K562 (cell line): Measurements from ENCODE around the gene MYBL2. TPM values are rescaled to one million over a fixed set of nuclear protein-coding genes. Genes with fewer than 3 reads are reported as not detected.
A peak's percentile ranks its signal among the peaks of the same experiment; 100 is the strongest.

Experiments used
- CBX8 ChIP-seq: fragments of 200-600 bp; sonication (generic); IDR thresholded peaks from 2 replicates; pipeline ENCODE4 v1.6.1; 2012; ENCODE audit warnings: borderline replicate concordance, mixed run types, low read depth, mild to moderate bottlenecking, moderate library complexity, mixed read lengths, low read length, control low read depth, inconsistent platforms; ENCODE audit not compliant: poor library complexity, severe bottlenecking; ENCODE audit errors: extremely low read depth
- CC2D1A ChIP-seq: fragments of 450-650 bp; IDR thresholded peaks from 2 replicates; pipeline ENCODE4 v1.6.1; 2017; ENCODE audit warnings: mild to moderate bottlenecking
- ETV1 ChIP-seq: fragments of 450-650 bp; conservative IDR thresholded peaks from 2 replicates; pipeline ENCODE4 v1.6.1; 2016; ENCODE audit warnings: missing genetic modification characterization, control low read depth, low read depth, missing compliant biosample characterization
- HNRNPLL ChIP-seq: fragments of 200-400 bp; formaldehyde crosslinking; IDR thresholded peaks from 2 replicates; pipeline ENCODE4 v1.6.1; 2017; ENCODE audit warnings: low read length, low read depth, mild to moderate bottlenecking; ENCODE audit not compliant: poor library complexity, severe bottlenecking
- KHSRP ChIP-seq: fragments of 450-650 bp; IDR thresholded peaks from 2 replicates; pipeline ENCODE4 v1.6.1; 2017
- ZBTB7A ChIP-seq: IDR thresholded peaks from 2 replicates; pipeline ENCODE4 v1.6.1; 2011; ENCODE audit warnings: low read depth, mild to moderate bottlenecking, low read length, moderate library complexity, borderline replicate concordance; ENCODE audit not compliant: control insufficient read depth
- ZNF197 ChIP-seq: fragments of 200-800 bp; sonication (Bioruptor generic); IDR thresholded peaks from 2 replicates; pipeline ENCODE4 v1.6.1; 2016; ENCODE audit warnings: low read depth, missing genetic modification characterization, missing compliant biosample characterization
- ZNF408 ChIP-seq: fragments of 250-450 bp; sonication (Bioruptor Pico); IDR thresholded peaks from 2 replicates; pipeline ENCODE4 v1.4.0; 2020; ENCODE audit warnings: low read depth, mild to moderate bottlenecking, moderate library complexity
- ZNF431 ChIP-seq: sonication (generic); formaldehyde crosslinking; IDR thresholded peaks from 2 replicates; pipeline ENCODE4 v1.8.0; 2022; ENCODE audit warnings: mild to moderate bottlenecking, missing genetic modification reagents
- ZNF436 ChIP-seq: fragments of 250-450, 450-650 bp; sonication (Bioruptor Pico); formaldehyde crosslinking; IDR thresholded peaks from 2 replicates; pipeline ENCODE4 v1.7.0; 2020; ENCODE audit warnings: mild to moderate bottlenecking
- polyA plus RNA-seq, 8 experiments: library from polyadenylated mRNA; depleted of rRNA in 4 of 8; stranded (reverse) in 5 of 8; unstranded in 3 of 8; fragments of >200 nt; fragmentation: Nextera tagmentation in 2 of 8; fragmentation: Illumina TruSeq in 1 of 8; extraction: Ambion mirVana in 2 of 8; extraction: Trizol in 1 of 8; gene quantifications; 2 replicates each; pipeline versions ENCODE4 v1.2.1 to v1.2.3, GENCODE V29; 2011 to 2014; ENCODE audit warnings: inconsistent platforms in 1 of 8, missing spikeins in 1 of 8
- total RNA-seq, 7 experiments: library from RNA; depleted of rRNA in 6 of 7; stranded (reverse); fragments of >200 nt in 6 of 7; fragmentation: Illumina TruSeq in 2 of 7; extraction: Trizol in 2 of 7; gene quantifications; 2 replicates each; pipeline versions ENCODE4 v1.2.1 to v1.2.3, GENCODE V29; 2011 to 2021; ENCODE audit warnings: low replicate concordance in 1 of 7
- TF ChIP-seq, protein P1 (sequence below): fragments of 200-800 bp; sonication (Bioruptor generic); IDR thresholded peaks from 2 replicates; pipeline ENCODE4 v1.6.1; 2016; ENCODE audit warnings: missing genetic modification characterization, missing compliant biosample characterization
- TF ChIP-seq, protein P2 (sequence below): fragments of 250-450 bp; sonication (Bioruptor Pico); IDR thresholded peaks from 2 replicates; pipeline ENCODE4 v1.4.0; 2020

Gene MYBL2
- total and polyA plus RNA-seq, 9 of the 15 experiments (the other 6 are each of a cell fraction or from before 2014, with no cell fraction given): 4.4 to 169 (median 52.5) TPM

DNA sequence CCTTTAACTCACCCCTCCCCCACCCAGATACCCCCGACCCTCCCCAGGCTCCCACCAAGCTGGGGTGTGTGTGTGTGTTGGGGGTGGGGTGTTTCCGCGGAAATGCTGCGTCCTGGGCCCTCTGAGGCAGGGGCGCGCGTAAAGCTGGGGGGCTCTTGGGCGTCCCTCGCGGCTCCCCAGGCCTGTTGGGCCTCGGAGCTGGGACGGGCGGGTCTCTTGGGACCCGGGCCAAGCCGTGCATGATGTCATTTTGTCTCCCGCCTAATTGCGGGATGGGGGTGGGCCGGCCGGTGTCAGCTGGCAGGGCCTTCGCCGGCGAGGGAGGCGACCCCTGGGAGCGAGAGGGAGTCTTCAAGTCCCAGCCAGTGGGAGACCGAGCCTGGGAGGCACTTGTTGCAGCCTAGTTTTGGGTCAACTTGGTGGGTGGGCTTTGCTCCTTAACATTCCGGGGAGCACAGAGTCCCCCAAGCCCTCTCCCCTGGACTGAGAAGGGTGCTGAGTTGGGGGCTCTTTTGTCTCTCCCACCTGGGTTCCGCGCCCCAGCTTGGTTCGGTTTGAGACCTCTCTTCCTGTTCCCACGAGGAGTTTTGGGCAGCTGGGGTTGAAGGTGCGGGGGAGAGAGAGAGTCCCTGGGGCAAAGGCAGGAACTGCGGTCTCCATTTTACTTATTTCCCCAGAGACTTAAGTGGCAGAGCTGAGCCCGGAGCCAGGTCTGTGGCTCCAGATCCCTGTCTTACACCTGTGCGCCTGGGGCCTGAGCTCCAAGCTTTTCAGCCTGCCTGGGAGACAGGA, 623 bp downstream of the MYBL2 start (continued):
- peak; percentile 85; the same call in 1 of the 2 replicates for TF ChIP-seq ZBTB7A
- no peak for TF ChIP-seq CBX8
- TF ChIP-seq KHSRP: no peak
- TF ChIP-seq ZNF436 (CRISPR knock-in tag): no peak
- TF ChIP-seq ETV1 (tag): no peak
- TF ChIP-seq ZNF197: no peak
- TF ChIP-seq HNRNPLL: no peak
- no peak for TF ChIP-seq CC2D1A
- no peak for TF ChIP-seq ZNF408 (CRISPR knock-in tag)
- TF ChIP-seq, protein P1, sequence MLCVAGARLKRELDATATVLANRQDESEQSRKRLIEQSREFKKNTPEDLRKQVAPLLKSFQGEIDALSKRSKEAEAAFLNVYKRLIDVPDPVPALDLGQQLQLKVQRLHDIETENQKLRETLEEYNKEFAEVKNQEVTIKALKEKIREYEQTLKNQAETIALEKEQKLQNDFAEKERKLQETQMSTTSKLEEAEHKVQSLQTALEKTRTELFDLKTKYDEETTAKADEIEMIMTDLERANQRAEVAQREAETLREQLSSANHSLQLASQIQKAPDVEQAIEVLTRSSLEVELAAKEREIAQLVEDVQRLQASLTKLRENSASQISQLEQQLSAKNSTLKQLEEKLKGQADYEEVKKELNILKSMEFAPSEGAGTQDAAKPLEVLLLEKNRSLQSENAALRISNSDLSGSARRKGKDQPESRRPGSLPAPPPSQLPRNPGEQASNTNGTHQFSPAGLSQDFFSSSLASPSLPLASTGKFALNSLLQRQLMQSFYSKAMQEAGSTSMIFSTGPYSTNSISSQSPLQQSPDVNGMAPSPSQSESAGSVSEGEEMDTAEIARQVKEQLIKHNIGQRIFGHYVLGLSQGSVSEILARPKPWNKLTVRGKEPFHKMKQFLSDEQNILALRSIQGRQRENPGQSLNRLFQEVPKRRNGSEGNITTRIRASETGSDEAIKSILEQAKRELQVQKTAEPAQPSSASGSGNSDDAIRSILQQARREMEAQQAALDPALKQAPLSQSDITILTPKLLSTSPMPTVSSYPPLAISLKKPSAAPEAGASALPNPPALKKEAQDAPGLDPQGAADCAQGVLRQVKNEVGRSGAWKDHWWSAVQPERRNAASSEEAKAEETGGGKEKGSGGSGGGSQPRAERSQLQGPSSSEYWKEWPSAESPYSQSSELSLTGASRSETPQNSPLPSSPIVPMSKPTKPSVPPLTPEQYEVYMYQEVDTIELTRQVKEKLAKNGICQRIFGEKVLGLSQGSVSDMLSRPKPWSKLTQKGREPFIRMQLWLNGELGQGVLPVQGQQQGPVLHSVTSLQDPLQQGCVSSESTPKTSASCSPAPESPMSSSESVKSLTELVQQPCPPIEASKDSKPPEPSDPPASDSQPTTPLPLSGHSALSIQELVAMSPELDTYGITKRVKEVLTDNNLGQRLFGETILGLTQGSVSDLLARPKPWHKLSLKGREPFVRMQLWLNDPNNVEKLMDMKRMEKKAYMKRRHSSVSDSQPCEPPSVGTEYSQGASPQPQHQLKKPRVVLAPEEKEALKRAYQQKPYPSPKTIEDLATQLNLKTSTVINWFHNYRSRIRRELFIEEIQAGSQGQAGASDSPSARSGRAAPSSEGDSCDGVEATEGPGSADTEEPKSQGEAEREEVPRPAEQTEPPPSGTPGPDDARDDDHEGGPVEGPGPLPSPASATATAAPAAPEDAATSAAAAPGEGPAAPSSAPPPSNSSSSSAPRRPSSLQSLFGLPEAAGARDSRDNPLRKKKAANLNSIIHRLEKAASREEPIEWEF: no peak
- TF ChIP-seq, protein P2, sequence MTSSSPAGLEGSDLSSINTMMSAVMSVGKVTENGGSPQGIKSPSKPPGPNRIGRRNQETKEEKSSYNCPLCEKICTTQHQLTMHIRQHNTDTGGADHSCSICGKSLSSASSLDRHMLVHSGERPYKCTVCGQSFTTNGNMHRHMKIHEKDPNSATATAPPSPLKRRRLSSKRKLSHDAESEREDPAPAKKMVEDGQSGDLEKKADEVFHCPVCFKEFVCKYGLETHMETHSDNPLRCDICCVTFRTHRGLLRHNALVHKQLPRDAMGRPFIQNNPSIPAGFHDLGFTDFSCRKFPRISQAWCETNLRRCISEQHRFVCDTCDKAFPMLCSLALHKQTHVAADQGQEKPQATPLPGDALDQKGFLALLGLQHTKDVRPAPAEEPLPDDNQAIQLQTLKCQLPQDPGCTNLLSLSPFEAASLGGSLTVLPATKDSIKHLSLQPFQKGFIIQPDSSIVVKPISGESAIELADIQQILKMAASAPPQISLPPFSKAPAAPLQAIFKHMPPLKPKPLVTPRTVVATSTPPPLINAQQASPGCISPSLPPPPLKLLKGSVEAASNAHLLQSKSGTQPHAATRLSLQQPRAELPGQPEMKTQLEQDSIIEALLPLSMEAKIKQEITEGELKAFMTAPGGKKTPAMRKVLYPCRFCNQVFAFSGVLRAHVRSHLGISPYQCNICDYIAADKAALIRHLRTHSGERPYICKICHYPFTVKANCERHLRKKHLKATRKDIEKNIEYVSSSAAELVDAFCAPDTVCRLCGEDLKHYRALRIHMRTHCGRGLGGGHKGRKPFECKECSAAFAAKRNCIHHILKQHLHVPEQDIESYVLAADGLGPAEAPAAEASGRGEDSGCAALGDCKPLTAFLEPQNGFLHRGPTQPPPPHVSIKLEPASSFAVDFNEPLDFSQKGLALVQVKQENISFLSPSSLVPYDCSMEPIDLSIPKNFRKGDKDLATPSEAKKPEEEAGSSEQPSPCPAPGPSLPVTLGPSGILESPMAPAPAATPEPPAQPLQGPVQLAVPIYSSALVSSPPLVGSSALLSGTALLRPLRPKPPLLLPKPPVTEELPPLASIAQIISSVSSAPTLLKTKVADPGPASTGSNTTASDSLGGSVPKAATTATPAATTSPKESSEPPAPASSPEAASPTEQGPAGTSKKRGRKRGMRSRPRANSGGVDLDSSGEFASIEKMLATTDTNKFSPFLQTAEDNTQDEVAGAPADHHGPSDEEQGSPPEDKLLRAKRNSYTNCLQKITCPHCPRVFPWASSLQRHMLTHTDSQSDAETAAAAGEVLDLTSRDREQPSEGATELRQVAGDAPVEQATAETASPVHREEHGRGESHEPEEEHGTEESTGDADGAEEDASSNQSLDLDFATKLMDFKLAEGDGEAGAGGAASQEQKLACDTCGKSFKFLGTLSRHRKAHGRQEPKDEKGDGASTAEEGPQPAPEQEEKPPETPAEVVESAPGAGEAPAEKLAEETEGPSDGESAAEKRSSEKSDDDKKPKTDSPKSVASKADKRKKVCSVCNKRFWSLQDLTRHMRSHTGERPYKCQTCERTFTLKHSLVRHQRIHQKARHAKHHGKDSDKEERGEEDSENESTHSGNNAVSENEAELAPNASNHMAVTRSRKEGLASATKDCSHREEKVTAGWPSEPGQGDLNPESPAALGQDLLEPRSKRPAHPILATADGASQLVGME (CRISPR knock-in tag): no peak
- TF ChIP-seq ZNF431: no peak
- TF ChIP-seq, all 486 proteins: peak for 29
